ENCODE results near the gene HOXC9. TPM values are rescaled to one million over a fixed set of nuclear protein-coding genes. Genes with fewer than 3 reads are reported as not detected.

HOXC9 gene
- total and polyA plus RNA-seq, 2 of the 8 experiments (the other 6 are each of a cell fraction or from before 2014, with no cell fraction given), result not detected

DNA sequence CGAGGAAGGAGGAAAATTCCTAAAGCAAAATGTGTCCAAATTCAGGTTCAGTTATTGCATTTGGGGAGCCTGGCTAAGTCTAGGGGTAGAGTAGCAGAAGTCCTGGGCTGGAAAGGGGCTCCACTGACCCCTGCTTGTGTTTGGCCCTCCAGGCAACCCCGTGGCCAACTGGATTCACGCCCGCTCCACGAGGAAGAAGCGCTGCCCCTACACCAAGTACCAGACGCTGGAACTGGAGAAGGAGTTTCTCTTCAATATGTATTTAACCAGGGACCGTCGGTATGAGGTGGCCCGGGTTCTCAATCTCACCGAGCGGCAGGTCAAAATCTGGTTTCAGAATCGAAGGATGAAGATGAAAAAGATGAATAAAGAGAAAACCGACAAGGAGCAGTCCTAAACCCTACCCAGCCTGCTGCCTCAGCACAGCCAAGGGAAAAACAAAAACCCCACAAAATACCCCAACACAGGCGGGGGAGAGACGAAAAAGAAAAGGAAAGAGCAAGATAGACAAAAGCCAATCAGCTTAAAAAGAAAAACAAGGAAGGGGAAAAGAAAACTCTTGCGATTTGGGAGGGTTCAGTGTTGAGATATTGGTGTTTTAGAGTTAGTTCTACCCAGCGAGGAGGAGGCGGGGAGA lies 2.4 kb downstream of the HOXC9 start:
- Histone ChIP-seq H4K8ac (ENCODE audit: extremely low read depth, insufficient read depth, low read length) (no peak overlapping the region), H2AK5ac (ENCODE audit: low read depth, low read length) (no peak overlapping the region), H3K4ac (replicated peaks; ENCODE audit: insufficient read length, low read depth, low read length) (no peak overlapping the region), H3K18ac (ENCODE audit: extremely low read depth, low read length) (no peak overlapping the region), H3K9ac (replicated peaks in 1 of 4; ENCODE audit: extremely low read depth in 1 of 4, low read depth in 3 of 4, low read length in 3 of 4) (no peak overlapping the region), H4K5ac (ENCODE audit: insufficient read length, low read depth, low read length) (no peak overlapping the region), H3K56ac (replicated peaks; ENCODE audit: insufficient read length, low read depth, low read length) (no peak overlapping the region), H3K23me2 (ENCODE audit: low read depth, low read length) (peaks cover 2% of the 10 kb centered on the region; the same call in 1 of the 2 replicates), H4K91ac (replicated peaks; ENCODE audit: insufficient read length, low read length) (no peak overlapping the region), H3K14ac (ENCODE audit: insufficient read length) (no peak overlapping the region), H3K79me1 (ENCODE audit: low read depth, low read length) (no peaks in the 10 kb centered on the region), H2AFZ (ENCODE audit: low read length) (no peak overlapping the region), H2BK5ac (ENCODE audit: low read depth, low read length) (no peak overlapping the region), H2BK20ac (ENCODE audit: low read length) (no peak overlapping the region), H2BK120ac (replicated peaks; ENCODE audit: low read depth, low read length) (no peak overlapping the region), H4K20me1 (replicated peaks in 1 of 2; ENCODE audit: control insufficient read depth in 1 of 2, insufficient read depth in 2 of 2, low read length in 2 of 2) (peaks cover 5 to 27% of the 10 kb centered on the region in 2 experiments), H3K4me3 (ENCODE audit: extremely low read depth in 1 of 4, insufficient read depth in 2 of 4, low read depth in 3 of 4, low read length in 4 of 4) (no peak overlapping the region), H3K23ac (ENCODE audit: insufficient read length) (no peak overlapping the region), H3K27me3 (replicated peaks in 1 of 4; ENCODE audit: control insufficient read depth in 3 of 4, extremely low read depth in 1 of 4, insufficient read depth in 3 of 4, low read length in 3 of 4) (peaks cover 98 to 100% (median 100%) of the 10 kb centered on the region in 4 experiments), H3K4me1 (replicated peaks in 1 of 4; ENCODE audit: control insufficient read depth in 3 of 4, insufficient read depth in 4 of 4, low read length in 3 of 4) (peaks cover 0 to 8% (median 2%) of the 10 kb centered on the region in 4 experiments; a peak in 4 of 7 replicates), H3K4me2 (ENCODE audit: insufficient read depth in 1 of 2, low read depth in 2 of 2, low read length in 2 of 2) (no peak overlapping the region), H3K36me3 (ENCODE audit: control insufficient read depth in 2 of 4, insufficient read depth in 4 of 4, low read length in 3 of 4) (peaks cover 0 to 9% (median 0%) of the 10 kb centered on the region in 4 experiments; a peak in 1 of 8 replicates), H3K79me2 (ENCODE audit: control insufficient read depth in 1 of 2, insufficient read depth in 2 of 2, low read length in 2 of 2) (no peaks in the 10 kb centered on the region), H3K9me3 (ENCODE audit: insufficient read depth in 2 of 2, low read depth in 1 of 2, low read length in 1 of 2) (no peaks in the 10 kb centered on the region), H3K27ac (ENCODE audit: low read depth, low read length) (no peak overlapping the region), H2BK15ac (ENCODE audit: low read length) (no peak overlapping the region), H2BK12ac (ENCODE audit: low read depth, low read length) (no peak overlapping the region; the same call in 1 of the 2 replicates)
- WGBS, 2 experiments (ENCODE audit: extremely low coverage in 1 of 2, insufficient coverage in 1 of 2, insufficient read length in 1 of 2, insufficient replicate concordance in 2 of 2, low coverage in 1 of 2, low lambda C conversion rate in 2 of 2, missing lambda C conversion rate in 1 of 2), result 19% methylated on average over 19 of the region's 19 CpGs; no CpG with 5 or more reads in 1 of the 2 experiments
- ChIA-PET CTCF (ENCODE audit: partially characterized antibody) (interaction anchor here (0.6 to 11.3 kb wide), 7 partner anchors 14 to 211 kb away, joined by 3 to 172 read pairs (median 91); partner anchors contain the start of genes HOXC10, HOXC5 and HOXC6), POLR2A (ENCODE audit: partially characterized antibody) (interaction anchor here (0.9 kb wide), 1 partner anchor 21 kb away, joined by 3 read pairs; no protein-coding TSS in a partner anchor)
- DNase-seq (ENCODE audit: low read depth in 1 of 2, low spot score in 2 of 2) (no peak), FAIRE-seq (no peak)
- TF ChIP-seq SUZ12 (IDR thresholded peaks at IDR 0.05; ENCODE audit: low read length), result peak; percentile 93
- TF ChIP-seq KDM1A (IDR thresholded peaks at IDR 0.05; ENCODE audit: borderline replicate concordance, low read length), result no peak
- peak; percentile 91 for TF ChIP-seq CBX8 (IDR thresholded peaks at IDR 0.05; ENCODE audit: borderline replicate concordance, low read depth, low read length)
- no peak for TF ChIP-seq EP300 (IDR thresholded peaks at IDR 0.05; ENCODE audit: borderline replicate concordance in 1 of 2, low read depth in 2 of 2, low read length in 2 of 2)
- TF ChIP-seq USF2 (IDR thresholded peaks at IDR 0.05; ENCODE audit: low read length), result no peak
- no peak for TF ChIP-seq SP4 (IDR thresholded peaks at IDR 0.05; ENCODE audit: low read length)
- no peak for TF ChIP-seq PHF8 (conservative IDR thresholded peaks at IDR 0.05; ENCODE audit: low read depth, low read length)
- TF ChIP-seq EZH2 (IDR thresholded peaks at IDR 0.05; ENCODE audit: low read depth, low read length, severe bottlenecking), result peak; percentile 96
- TF ChIP-seq SP2 (IDR thresholded peaks at IDR 0.05; ENCODE audit: low read length), result no peak
- no peak for TF ChIP-seq CHD1 (IDR thresholded peaks at IDR 0.05; ENCODE audit: low read depth, low read length)
- TF ChIP-seq NANOG (IDR thresholded peaks at IDR 0.05; ENCODE audit: insufficient read depth, low read depth, low read length, poor library complexity, severe bottlenecking), result no peak
